A549 treated with DMSO at 1 μM for 4 hours (cell line): Measurements from ENCODE around the gene UNC119B. TPM values are rescaled to one million over a fixed set of nuclear protein-coding genes. Genes with fewer than 3 reads are reported as not detected.

Source experiments
- total RNA-seq: library from RNA; stranded (reverse); fragments of 200-300 nt; extraction: Qiagen RNA extraction; gene quantifications from 5 replicates; pipeline ENCODE4 v1.2.3, GENCODE V29; 2022; ENCODE audit warnings: low read depth

The UNC119B gene
- 25.9 to 31.2 TPM (median 29.7 TPM) in 5 replicates for total RNA-seq

DNA sequence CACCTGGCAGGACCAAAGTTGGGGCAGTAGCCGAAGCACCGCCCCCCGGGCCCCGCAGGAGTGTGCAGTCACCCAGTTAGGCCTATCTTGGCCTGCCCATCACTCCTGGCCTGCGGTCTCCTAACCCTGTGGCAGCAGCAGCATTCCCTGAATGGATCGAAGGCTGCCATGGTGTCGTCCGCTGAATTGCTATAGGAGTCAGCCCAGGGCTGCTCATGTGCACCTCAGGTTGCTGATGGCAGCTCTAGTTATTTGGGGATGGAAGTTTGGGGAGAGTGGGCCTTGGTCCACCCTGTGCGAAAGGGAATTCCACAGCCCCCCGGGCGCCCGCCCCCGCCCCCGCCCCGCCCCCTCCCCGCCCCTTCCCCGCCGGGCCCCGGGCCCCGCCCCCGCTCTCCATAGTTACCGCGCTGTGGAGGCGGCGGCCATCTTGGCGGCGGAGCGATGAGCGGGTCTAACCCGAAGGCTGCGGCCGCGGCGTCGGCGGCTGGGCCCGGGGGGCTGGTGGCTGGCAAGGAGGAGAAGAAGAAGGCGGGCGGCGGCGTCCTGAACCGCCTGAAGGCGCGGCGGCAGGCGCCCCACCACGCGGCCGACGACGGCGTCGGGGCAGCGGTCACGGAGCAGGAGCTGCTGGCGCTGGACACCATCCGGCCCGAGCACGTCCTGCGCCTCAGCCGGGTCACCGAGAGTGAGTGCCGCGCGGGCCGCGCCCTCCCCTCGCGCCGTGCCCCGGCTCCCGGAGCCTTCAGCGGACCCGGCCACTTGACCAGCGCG, at the start of gene UNC119B:
Gene UNC119B (plus strand): TSS at position 428 of the 774 bp plus-strand sequence. CDS start 17 bp downstream, at position 445.

DNA sequence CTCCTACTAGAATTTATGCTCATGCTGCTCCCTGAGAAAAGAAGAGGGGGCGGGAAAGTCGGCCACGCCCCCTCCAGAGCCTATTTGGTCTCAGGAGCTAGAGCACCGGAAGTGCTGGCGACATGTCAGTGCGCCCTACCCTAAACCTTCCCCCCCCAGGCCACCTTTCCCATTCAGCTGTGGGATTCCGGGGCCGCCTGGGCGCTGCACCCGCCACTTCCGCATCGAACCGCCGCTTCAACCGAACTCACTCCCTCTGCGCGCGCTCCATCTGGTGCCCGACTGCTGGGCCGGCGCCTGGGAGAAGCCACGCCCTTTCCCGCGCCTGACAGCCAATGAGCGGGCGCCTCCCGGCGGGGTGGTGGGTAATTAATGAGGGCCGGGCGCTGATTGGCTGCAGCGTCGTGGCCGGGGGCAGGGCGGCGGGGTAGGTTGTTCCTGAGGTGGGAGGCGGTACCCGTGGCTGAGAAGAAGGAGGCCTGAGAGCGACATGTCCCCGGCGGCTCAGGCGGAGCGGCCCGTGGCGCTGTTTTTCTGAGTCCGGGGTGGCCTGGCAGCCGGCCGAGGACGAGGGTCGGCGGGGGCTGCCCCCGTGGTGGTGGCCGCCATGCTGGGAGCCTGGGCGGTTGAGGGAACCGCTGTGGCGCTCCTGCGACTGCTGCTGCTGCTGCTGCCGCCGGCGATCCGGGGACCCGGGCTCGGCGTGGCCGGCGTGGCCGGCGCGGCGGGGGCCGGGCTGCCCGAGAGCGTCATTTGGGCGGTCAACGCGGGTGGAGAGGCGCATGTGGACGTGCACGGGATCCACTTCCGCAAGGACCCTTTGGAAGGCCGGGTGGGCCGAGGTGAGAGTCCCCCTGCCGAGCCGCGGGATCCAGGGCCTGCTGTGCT, 23.3 kb upstream of the UNC119B start, which contains the start of gene MLEC:
Gene MLEC (plus strand): TSS at position 460 of the 888 bp plus-strand sequence. CDS start 148 bp downstream, at position 608.

DNA sequence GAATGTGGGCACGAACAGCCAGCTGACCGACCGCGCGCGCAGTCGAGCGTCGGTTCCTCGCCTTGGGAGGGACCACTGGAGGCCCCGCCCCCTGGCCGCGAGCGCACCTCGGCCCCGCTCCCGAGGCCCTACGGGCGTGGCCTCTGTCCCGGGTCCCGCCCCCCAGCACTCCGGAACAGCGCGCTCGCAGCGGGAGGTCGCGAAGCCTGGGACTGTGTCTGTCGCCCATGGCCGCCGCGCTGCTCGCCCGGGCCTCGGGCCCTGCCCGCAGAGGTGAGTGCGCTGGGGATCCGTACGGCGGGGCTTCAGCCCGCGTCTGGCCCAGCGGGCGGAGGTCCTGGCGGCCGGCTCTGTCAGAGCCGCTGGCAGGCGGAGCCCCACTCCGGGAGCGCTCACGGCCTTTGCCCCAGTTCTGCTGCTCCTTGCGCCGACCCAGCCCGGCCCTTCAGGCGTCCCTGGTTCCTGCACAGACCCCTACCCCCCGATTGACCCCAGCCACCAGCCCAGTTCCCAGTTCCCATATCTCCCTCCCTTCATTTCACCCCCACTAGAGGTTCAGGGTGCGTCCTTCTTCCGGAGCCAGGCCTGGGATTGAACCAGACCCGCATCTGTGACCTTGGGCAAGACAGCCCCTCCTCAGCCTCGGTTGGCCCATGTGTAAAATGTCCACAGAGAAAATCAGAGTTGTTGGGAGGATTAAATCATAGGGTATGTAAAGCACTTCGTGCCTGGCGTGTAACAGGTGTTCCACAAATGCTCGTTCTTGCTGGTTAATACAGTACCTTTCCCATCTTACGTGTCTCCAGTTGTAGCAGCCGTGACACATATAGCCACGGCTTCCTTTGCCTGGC, 15.6 kb downstream of the UNC119B start, which contains the start of gene ACADS:
Gene ACADS (plus strand): TSS at position 168 of the 851 bp plus-strand sequence. CDS start 60 bp downstream, at position 228.

Other genes starting within 250 kb of the UNC119B start
- gene SRSF9, start 240.7 kb upstream of the UNC119B start, total RNA-seq, result 174 to 227 TPM (median 219 TPM) in 5 replicates
- gene DYNLL1, start 214.3 kb upstream of the UNC119B start, total RNA-seq, result 628 to 719 TPM (median 667 TPM) in 5 replicates
- gene COQ5, start 181.3 kb upstream of the UNC119B start, total RNA-seq, result 27.4 to 29.6 TPM (median 27.9 TPM) in 5 replicates
- 96.8 to 114 TPM (median 106 TPM) in 5 replicates for gene RNF10, start 176.1 kb upstream of the UNC119B start, total RNA-seq
- 51.4 to 60.8 TPM (median 52.9 TPM) in 5 replicates for gene POP5, start 129.1 kb upstream of the UNC119B start, total RNA-seq
- gene CABP1, start 69.8 kb upstream of the UNC119B start, total RNA-seq, result 0.27 to 0.60 TPM (median 0.38 TPM) in 5 replicates
- 91.9 to 106 TPM (median 101 TPM) in 5 replicates for gene MLEC, start 23.3 kb upstream of the UNC119B start, total RNA-seq
- gene ACADS, start 15.4 kb downstream of the UNC119B start, total RNA-seq, result 9.7 to 10.3 TPM (median 9.8 TPM) in 5 replicates
- 40.4 to 54.3 TPM (median 53.0 TPM) in 5 replicates for gene SPPL3, start 193.9 kb downstream of the UNC119B start, total RNA-seq